Umbilical cord (tissue), 2 donors: ENCODE data around the gene MEIS2. TPM values are rescaled to one million over a fixed set of nuclear protein-coding genes. Genes with fewer than 3 reads are reported as not detected.

Source experiments
- DNase-seq: peaks from one replicate; pipeline ENCODE4 v3.0.0-alpha.2; 2015; ENCODE audit warnings: low spot score
- total RNA-seq: library from RNA; depleted of rRNA; stranded (reverse); fragments of >200 nt; gene quantifications from one replicate; pipeline ENCODE4 v1.2.3, GENCODE V29; 2014; ENCODE audit warnings: low replicate concordance; ENCODE audit not compliant: insufficient read depth

Gene MEIS2
- total RNA-seq, 1 donor from 2014 or later, result 43.3 TPM

- DNase-seq, result peak; percentile 15
Measured at GRCh38 chr15:36936613-36937012, 163.7 kb downstream of the MEIS2 start.

DNA sequence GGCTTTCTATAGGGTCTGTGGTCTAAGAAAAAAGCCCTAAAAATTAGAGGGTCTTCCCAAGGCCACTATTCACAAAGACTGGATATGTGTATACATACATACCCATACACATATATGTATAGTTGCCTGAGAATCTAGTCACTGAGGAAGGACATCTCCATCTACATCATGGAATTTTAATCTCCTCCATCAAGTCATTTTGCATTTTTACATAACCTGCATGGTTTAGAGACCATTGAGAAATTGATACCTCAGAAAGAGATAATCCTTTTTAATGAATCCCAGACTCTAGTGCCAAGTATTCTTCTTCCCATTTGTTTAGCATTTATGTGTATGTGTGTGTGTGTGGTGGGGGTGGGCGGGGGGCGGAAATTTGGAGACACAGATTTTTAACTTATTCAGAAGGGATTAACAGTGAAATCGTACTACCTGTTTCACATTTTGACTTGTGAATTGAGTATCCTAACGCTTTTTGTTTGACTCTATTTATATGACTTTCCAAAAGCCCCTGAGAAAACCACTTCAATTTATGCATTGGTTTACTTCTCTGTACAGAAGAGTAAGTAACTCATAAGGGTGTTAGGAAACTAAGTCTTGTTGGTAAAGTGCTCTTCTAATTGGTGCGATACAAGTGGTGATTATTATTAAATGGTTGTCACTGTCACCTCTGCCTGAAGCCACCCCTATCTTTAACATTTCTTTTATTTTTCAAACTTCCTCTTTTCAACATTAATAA, 166.9 kb downstream of the MEIS2 start:
- DNase-seq, result no peak

GRCh38 chr15:36932070-36932469, 168.3 kb downstream of the MEIS2 start:
- no peak for DNase-seq

- DNase-seq, result no peak
Measured at GRCh38 chr15:36931434-36931833, 168.9 kb downstream of the MEIS2 start.

GRCh38 chr15:36926427-36926825, 173.9 kb downstream of the MEIS2 start:
- no peak for DNase-seq

DNA sequence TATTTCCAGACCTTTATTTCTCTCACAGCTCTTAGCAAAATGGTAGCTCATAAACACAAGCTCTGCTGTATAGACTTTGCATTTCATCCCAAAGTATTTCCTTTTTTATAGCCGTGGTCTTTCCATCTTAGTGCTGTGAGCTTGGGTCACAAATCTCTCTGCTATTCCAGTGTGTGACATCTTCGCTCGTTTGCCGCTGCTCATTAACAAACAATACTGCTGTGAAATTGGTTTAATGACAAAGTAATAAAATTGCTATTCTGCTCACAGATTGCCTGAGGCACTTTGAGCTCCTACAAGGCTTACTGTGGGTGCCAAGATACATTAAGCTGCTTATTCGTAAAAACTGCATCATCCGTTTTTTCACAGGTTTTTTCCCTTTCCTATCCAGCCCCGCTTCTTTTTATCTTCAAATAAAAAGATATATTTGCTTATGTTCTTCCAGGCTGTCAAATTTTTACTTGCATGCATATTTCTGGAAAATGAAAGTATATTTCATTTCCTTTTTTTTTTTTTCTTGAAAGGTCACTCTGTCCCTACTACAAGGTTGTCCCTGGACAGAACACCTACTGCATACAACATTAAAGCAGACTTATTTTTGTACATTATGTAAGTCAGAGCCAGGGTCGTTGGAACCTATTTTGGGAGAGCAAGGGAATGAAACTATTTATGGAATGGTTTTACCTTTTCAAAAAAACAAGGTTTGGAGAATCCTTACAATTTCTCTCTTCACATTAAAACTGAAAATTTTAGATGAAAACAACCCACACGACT, 174.5 kb downstream of the MEIS2 start:
- no peak for DNase-seq

- no peak for DNase-seq
Measured at GRCh38 chr15:36925049-36925448, 175.3 kb downstream of the MEIS2 start.

DNA sequence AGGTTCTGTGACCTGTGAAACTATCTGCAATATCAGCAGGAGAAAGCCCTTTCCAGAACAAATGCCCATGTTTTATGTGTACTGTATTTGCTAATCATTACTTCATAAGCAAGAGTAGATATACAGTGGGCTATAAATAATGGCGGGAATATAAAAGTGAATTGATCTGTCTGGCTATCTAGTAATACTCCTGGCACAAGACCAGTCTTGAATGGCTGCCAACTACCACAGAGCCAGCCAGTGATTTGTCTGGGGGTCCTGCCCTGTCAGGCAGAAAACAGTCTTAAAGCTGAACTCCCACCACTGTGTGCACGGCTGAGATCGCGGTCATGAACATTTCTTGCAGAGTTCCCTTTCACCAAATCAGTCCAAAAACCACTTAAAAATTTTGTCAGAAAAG, 176.3 kb downstream of the MEIS2 start:
- DNase-seq, result no peak

GRCh38 chr15:36921484-36922091, 178.8 kb downstream of the MEIS2 start:
- DNase-seq, result no peak

DNA sequence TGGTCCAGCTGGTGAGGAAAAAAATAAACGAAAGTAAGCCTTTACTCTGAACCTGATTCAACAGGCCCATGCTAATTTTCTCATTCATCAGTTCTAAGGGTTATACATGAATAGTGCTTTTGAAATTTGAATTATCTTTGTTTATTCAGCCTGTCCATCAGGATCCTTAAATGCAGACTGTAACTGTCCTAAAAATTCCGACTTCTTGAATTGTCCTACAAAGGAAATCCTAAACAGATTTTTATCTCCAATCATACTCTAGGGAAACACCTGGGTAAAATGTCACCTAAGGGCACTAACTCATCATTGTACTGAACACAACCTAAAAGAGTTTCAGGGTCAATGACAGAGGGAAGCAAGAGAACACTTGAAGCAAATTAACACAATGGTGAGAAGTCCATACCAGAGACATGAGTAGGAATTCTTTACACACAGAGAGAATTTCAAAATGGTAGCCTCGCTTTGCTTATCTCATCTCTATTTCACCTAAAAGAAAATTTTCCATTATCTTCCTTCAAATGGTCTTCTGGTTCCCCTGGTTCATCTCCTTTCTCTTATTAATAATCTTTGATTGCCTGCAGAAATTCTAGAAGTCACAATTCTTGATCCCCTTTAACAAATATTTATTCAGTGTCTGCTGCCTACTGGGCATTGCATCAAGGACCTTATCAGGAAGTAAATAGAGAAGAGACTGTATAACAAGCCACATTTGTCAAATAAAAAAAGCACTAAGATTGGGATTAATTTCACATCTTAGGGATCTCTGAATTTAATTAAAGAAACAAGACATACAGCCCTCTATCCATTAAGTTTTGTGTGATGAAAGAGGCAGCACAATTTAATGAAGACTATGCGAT, 182.7 kb downstream of the MEIS2 start:
- DNase-seq, result no peak

DNA sequence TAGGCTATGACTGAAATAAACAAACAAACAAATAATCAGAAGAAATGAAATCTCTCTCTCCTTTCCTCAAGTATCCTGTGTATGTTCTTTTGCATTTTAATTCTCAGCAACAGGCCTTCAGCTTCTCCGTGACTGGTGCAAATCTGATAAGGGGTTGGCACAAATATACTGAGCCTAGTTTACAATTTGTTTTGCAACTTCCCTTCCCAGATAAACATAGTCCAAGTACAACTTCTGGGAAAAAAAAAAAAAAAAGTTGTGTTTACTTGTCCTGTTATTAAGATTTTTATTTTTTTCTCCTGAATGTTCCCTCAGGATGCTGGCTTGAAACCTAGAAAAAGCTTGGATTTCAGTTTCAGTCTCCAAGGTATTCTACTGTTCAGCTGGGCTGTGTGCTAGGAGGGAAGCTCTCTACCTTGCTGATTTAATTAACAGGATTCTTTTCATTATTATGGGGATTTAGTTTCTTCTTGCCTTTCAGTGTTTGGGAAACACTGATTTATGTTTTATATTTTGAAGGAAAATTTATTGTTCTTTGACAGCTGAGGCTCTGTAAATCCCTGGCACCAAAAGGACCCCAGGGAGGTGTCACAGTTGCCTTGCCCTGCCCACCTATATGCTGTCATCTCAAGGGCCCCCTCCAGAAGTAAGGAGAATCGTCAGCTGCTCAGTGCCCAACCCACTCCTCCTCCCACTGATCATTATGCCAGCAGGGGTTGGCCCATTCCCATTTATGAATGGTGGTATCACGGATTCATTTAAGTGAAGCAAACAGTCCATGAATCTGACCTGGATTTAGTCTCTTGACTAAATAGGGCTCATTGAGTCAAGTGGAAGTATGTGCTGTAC, 185.2 kb downstream of the MEIS2 start:
- DNase-seq, result no peak

GRCh38 chr15:36914466-36914865, 185.9 kb downstream of the MEIS2 start:
- DNase-seq, result no peak

DNA sequence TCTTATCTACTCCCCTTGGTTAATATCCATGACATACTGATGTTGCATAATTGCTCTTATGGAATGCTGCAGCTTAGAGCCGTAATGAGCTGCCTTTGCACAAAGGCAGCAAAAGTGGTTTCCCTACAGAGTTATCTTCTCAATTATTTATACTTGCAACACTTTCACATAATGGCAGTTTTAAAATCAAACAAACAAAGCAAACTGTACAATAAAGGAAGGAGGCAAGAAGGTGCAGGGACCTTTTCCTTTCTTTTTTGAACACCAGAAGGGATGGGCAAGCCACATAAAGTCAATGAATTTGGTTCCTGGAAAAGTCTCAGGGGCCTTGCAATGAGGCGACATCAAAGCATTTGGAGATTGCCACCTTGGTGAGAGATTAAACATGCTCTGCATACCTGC, 188.0 kb downstream of the MEIS2 start:
- no peak for DNase-seq

DNA sequence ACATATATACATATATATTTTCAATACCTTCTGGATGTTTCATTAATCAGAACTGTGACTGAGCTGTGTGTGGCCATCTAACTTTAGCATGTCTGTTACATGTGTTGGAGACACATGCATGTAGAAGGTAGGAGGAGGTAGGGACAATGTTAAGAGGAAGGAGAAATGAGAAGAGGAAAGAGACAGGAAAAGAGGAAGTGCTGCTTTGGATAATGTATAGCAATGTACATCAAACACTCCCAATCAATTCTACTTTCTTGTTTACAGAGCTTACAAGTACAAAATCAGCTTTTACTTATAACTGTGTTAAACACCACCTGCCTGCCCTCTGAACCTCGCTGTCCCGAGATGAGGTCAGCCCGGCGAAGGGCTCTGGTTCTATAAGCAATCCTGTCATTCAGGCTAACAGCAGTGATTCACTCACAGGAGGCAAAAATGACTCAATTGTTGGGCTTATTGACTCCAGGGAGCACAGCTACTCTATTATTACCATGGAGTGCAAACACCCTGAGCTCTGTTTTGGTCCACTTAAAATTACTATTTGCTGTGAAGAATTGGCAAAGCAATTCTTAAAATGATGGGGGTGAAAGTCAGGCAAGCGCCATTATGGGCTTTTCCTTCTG, 188.9 kb downstream of the MEIS2 start:
- no peak for DNase-seq

DNA sequence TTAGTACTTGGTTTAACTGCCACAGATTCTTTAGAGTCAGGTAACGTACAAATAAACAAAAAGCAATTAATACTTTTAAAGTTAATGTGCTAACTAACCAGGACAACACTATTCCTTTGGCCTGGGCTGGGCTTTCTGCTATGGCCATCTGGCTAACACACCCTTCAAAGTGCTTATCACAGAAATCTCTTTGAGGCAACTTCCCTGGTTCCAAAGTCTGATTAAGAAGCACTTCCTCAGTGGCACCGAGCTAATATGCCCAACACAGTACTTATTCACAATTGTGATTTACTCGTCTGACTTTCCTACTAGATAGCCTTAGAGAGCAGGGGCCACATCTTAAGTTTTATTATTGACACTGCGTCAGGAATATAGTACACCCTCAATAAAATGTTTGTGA, 191.4 kb downstream of the MEIS2 start:
- DNase-seq, result no peak

GRCh38 chr15:36907295-36907694, 193.1 kb downstream of the MEIS2 start:
- DNase-seq, result no peak

DNA sequence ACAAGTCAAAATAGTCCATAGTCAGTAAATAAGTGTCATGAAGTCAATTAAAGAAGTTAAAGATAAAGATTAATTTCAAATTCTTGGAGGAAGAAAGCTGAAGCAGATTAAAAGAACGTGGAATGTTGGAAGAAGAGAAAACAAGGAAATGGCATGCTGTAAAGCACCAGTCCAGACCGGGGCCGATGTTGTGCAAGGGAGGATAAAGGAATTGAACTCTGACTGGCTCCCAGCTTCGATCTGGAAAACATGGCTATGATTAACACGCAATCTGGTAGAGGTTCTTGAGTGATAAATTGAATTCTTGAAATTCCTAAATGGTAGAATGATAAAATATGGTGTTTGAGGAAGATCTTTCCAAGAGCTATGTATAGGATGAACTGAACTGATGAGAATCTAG, 194.4 kb downstream of the MEIS2 start:
- no peak for DNase-seq

DNA sequence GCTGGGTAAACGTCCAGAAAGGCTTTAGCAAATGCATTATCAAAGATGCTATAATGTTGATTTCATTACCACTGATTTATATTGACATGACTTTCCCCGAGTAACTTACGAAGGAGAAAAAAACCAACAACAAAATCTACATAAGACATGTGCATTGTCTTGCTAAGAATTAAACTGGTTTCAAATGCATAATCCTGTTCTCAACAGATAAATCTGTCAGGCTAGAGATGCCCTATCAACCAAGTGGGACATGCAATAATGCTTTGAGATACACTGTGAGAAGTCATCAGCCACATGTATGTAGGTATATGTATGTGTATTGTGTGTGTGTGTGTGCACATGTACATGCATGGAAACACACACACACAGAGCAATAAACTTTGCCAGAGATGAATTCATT, 195.6 kb downstream of the MEIS2 start:
- no peak for DNase-seq

DNA sequence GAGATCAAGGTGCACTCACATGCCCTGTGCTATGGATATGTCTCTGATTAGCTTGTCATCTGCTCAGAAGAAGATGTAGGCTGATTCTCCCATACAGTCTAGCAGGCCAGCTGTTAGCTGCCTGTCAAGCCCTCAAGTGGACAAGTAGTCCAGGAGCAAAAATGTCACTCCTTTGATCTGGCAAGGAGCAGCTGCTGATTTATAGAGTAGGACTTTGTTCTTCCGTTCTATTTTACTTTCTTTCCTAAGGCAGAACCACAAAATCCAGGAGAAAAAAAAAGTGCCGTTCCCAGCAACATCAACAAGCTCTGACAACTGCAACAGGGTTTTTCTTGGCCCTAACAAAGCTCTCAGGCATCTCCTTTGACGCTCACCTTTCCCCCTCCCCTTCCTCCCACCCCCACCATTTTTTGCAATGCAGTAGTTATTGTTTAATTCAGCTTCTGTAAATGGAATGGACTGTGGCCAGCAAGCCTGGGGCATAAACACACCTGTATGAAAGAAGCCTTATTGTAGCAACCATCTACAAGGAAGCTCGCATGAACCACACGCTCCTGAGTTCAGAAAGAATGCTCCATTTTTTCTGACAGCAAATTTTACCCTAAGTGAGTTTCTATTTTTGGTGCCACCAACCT, 196.3 kb downstream of the MEIS2 start:
- no peak for DNase-seq

DNA sequence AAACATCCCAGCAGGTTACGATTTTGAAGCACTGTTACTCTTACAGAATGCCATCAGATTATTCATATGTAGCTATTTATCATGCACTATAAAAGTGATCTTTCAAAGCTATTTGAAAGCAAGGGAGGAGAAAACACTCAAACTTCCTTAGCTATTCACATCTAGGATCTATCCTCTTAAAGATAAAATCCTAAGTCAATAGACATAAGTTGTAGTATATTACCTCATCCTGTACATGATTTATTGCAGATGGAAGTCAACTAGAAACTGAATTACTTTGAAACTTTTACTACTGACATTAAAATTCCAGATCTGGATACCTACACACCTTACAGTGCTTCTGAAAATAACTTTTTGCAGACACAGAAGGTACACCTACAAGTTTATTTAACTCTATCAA, 197.2 kb downstream of the MEIS2 start:
- no peak for DNase-seq
